HG03521 (cell line): ENCODE results near the gene ST3GAL3.
"Not testable (repeated sequence)": the region's sequence is repeated elsewhere in the genome, so short reads cannot be mapped to it uniquely, and the experiment has no call there.

Experiments
- ATAC-seq: cut with Tn5 transposase; IDR thresholded peaks from one replicate; pipeline ENCODE4 v1.9.1; 2021; ENCODE audit warnings: mild to moderate bottlenecking, moderate library complexity; ENCODE audit not compliant: unreplicated experiment

ST3GAL3 gene

GRCh38 chr1:43699281-43699680 is 8.1 kb upstream of the ST3GAL3 start:
- no peak for ATAC-seq

GRCh38 chr1:43703836-43704235 is 3.5 kb upstream of the ST3GAL3 start:
- ATAC-seq, result no peak

- no peak for ATAC-seq
Measured at GRCh38 chr1:43704838-43705237, 2.5 kb upstream of the ST3GAL3 start.

- no peak for ATAC-seq
Measured at GRCh38 chr1:43705334-43705733, 2.0 kb upstream of the ST3GAL3 start.

- no peak for ATAC-seq
Measured at GRCh38 chr1:43705982-43706597, 1.2 kb upstream of the ST3GAL3 start.

- ATAC-seq, result no peak
Measured at GRCh38 chr1:43706598-43707189, 642 bp upstream of the ST3GAL3 start.

- ATAC-seq, result no peak
Measured at GRCh38 chr1:43708002-43708410, 670 bp downstream of the ST3GAL3 start.

GRCh38 chr1:43711049-43711448 is 3.7 kb downstream of the ST3GAL3 start:
- ATAC-seq, result no peak

- ATAC-seq, result no peak
Measured at GRCh38 chr1:43711524-43712386, 4.4 kb downstream of the ST3GAL3 start.

GRCh38 chr1:43716559-43717281 is 9.4 kb downstream of the ST3GAL3 start:
- no peak for ATAC-seq

- ATAC-seq, result no peak
Measured at GRCh38 chr1:43719063-43719462, 11.7 kb downstream of the ST3GAL3 start.

GRCh38 chr1:43719670-43720419 is 12.5 kb downstream of the ST3GAL3 start:
- not testable (repeated sequence) for ATAC-seq

- ATAC-seq, result no peak
Measured at GRCh38 chr1:43722810-43723209, 15.5 kb downstream of the ST3GAL3 start.

- no peak for ATAC-seq
Measured at GRCh38 chr1:43729816-43730463, 22.6 kb downstream of the ST3GAL3 start.

- no peak for ATAC-seq
Measured at GRCh38 chr1:43731867-43732531, 24.7 kb downstream of the ST3GAL3 start.

- ATAC-seq, result no peak
Measured at GRCh38 chr1:43736819-43737218, 29.5 kb downstream of the ST3GAL3 start.

GRCh38 chr1:43742026-43742425 is 34.7 kb downstream of the ST3GAL3 start:
- ATAC-seq, result no peak

- ATAC-seq, result no peak
Measured at GRCh38 chr1:43743206-43743605, 35.9 kb downstream of the ST3GAL3 start.

- ATAC-seq, result no peak
Measured at GRCh38 chr1:43747736-43748135, 40.4 kb downstream of the ST3GAL3 start.

- ATAC-seq, result no peak
Measured at GRCh38 chr1:43750083-43750482, 42.7 kb downstream of the ST3GAL3 start.
